ENCODE measurements around the gene PHF8. TPM values are rescaled to one million over a fixed set of nuclear protein-coding genes. Genes with fewer than 3 reads are reported as not detected.

The PHF8 gene
- total and polyA plus RNA-seq, 4 donors = 12.3 to 59.7 (median 16.1) TPM

- TF ChIP-seq MAX (IDR thresholded peaks at IDR 0.05) = no peak
Measured at GRCh38 chrX:53969540-53969939, 74.7 kb downstream of the PHF8 start (continued).

- Histone ChIP-seq H3K27me3 (ENCODE audit: control insufficient read depth in 4 of 4, insufficient read depth in 4 of 4, low read length in 3 of 4) (no peaks in the 10 kb centered on the region), H3K4me3 (ENCODE audit: low read depth in 1 of 3, low read length in 3 of 3) (no peak overlapping the region), H3K36me3 (ENCODE audit: control insufficient read depth in 4 of 4, insufficient read depth in 3 of 4, low read depth in 1 of 4, low read length in 3 of 4) (peaks cover 0 to 15% (median 6%) of the 10 kb centered on the region in 4 donors), H3K9ac (ENCODE audit: low read depth in 1 of 2, low read length in 2 of 2) (no peak overlapping the region), H3K27ac (ENCODE audit: low read depth in 1 of 2, low read length in 2 of 2) (no peak overlapping the region), H3K9me3 (ENCODE audit: control insufficient read depth in 4 of 4, low read length in 3 of 4) (no peaks in the 10 kb centered on the region), H3K4me1 (ENCODE audit: control insufficient read depth in 4 of 4, insufficient read depth in 4 of 4, low read length in 3 of 4) (no peaks in the 10 kb centered on the region)
- WGBS = 98% methylated on average over 3 of the region's 3 CpGs
- TF ChIP-seq GABPA (IDR thresholded peaks at IDR 0.05 in 1 of 2, conservative IDR thresholded peaks at IDR 0.05 in 1 of 2) = no peak
- TF ChIP-seq FOXA1 (IDR thresholded peaks at IDR 0.05) = no peak
- no peak for TF ChIP-seq SP1 (IDR thresholded peaks at IDR 0.05)
- no peak for TF ChIP-seq RAD21 (IDR thresholded peaks at IDR 0.05)
- no peak for TF ChIP-seq FOXA2 (IDR thresholded peaks at IDR 0.05)
- no peak for TF ChIP-seq HNF4A (conservative IDR thresholded peaks at IDR 0.05)
- TF ChIP-seq YY1 (IDR thresholded peaks at IDR 0.05) = no peak
- TF ChIP-seq ATF3 (IDR thresholded peaks at IDR 0.05) = no peak
- no peak for TF ChIP-seq RXRA (IDR thresholded peaks at IDR 0.05)
- no peak for TF ChIP-seq JUND (IDR thresholded peaks at IDR 0.05)
- no peak for TF ChIP-seq TAF1 (conservative IDR thresholded peaks at IDR 0.05)
- TF ChIP-seq HNF4G (IDR thresholded peaks at IDR 0.05) = no peak
- TF ChIP-seq NR2F2 (IDR thresholded peaks at IDR 0.05) = no peak
- no peak for TF ChIP-seq ZBTB33 (IDR thresholded peaks at IDR 0.05)
- no peak for TF ChIP-seq CTCF (IDR thresholded peaks at IDR 0.05; ENCODE audit: low read depth, low read length, missing input control)
- no peak for DNase-seq (ENCODE audit: low spot score)
Measured at GRCh38 chrX:53950130-53950733, 94.0 kb downstream of the PHF8 start.

- TF ChIP-seq RXRA (IDR thresholded peaks at IDR 0.05) (no peak), CTCF (IDR thresholded peaks at IDR 0.05; ENCODE audit: low read depth, low read length, missing input control) (no peak), SP1 (IDR thresholded peaks at IDR 0.05) (no peak), FOXA1 (IDR thresholded peaks at IDR 0.05) (no peak), NR2F2 (IDR thresholded peaks at IDR 0.05) (no peak), ATF3 (IDR thresholded peaks at IDR 0.05) (no peak), REST (IDR thresholded peaks at IDR 0.05) (no peak), HNF4A (conservative IDR thresholded peaks at IDR 0.05) (no peak), YY1 (IDR thresholded peaks at IDR 0.05) (no peak), FOXA2 (IDR thresholded peaks at IDR 0.05) (no peak), GABPA (IDR thresholded peaks at IDR 0.05 in 1 of 2, conservative IDR thresholded peaks at IDR 0.05 in 1 of 2) (no peak)
- no peaks in the 10 kb centered on the region for H3K4me1 ChIP-seq (ENCODE audit: control insufficient read depth in 4 of 4, insufficient read depth in 4 of 4, low read length in 3 of 4)
- no peaks in the 10 kb centered on the region for H3K9me3 ChIP-seq (ENCODE audit: control insufficient read depth in 4 of 4, low read length in 3 of 4)
- DNase-seq (ENCODE audit: low spot score) = no peak
- H3K27ac ChIP-seq (ENCODE audit: low read depth in 1 of 2, low read length in 2 of 2) = no peak overlapping the region
- H3K9ac ChIP-seq (ENCODE audit: low read depth in 1 of 2, low read length in 2 of 2) = no peak overlapping the region
- H3K4me3 ChIP-seq (ENCODE audit: low read depth in 1 of 3, low read length in 3 of 3) = no peak overlapping the region
- WGBS = 98% methylated on average over 8 of the region's 8 CpGs
- H3K27me3 ChIP-seq (ENCODE audit: control insufficient read depth in 4 of 4, insufficient read depth in 4 of 4, low read length in 3 of 4) = no peaks in the 10 kb centered on the region
- H3K36me3 ChIP-seq (ENCODE audit: control insufficient read depth in 4 of 4, insufficient read depth in 3 of 4, low read depth in 1 of 4, low read length in 3 of 4) = peaks cover 9 to 52% (median 32%) of the 10 kb centered on the region in 4 donors
Measured at GRCh38 chrX:53940180-53940579, 104.1 kb downstream of the PHF8 start.

Data from liver (tissue), 9 donors.